SU-DHL-6 (cell line): ENCODE measurements around the gene PI4KA.

ENCODE experiments used
- H2AFZ ChIP-seq: fragments of 200-600 bp; sonication (generic); 2 replicates; pipeline ENCODE4 v1.6.1; 2014; ENCODE audit warnings: low read depth, mild to moderate bottlenecking, moderate library complexity, mixed read lengths, antibody characterized with exemption, low read length; ENCODE audit not compliant: severe bottlenecking
- H3F3A ChIP-seq: fragments of 200-600 bp; shearing (Covaris generic); 2 replicates; pipeline ENCODE4 v1.6.0; 2016; ENCODE audit warnings: antibody characterized with exemption, mild to moderate bottlenecking; ENCODE audit not compliant: insufficient read depth
- H3K27ac ChIP-seq: fragments of 200-600 bp; sonication (generic); 2 replicates; pipeline ENCODE4 v1.5.1; 2016; ENCODE audit warnings: low read depth, mild to moderate bottlenecking, low read length, moderate library complexity, mixed read lengths
- H3K27me3 ChIP-seq: fragments of 200-600 bp; sonication (generic), shearing (Covaris generic); 2 replicates; pipeline ENCODE4 v1.6.0; 2014; ENCODE audit warnings: mild to moderate bottlenecking, low read length
- H3K36me3 ChIP-seq: fragments of 200-600 bp; sonication (generic); 2 replicates; pipeline ENCODE4 v1.6.1; 2014; ENCODE audit warnings: mild to moderate bottlenecking, low read length, mixed read lengths
- H3K4me2 ChIP-seq: fragments of 300-600, 200-600 bp; shearing (Covaris generic), sonication (generic); 2 replicates; pipeline ENCODE4 v1.6.0; 2014; ENCODE audit warnings: low read length, low read depth, mild to moderate bottlenecking; ENCODE audit not compliant: poor library complexity, severe bottlenecking
- H3K4me3 ChIP-seq: fragments of 200-600 bp; sonication (generic); 2 replicates; pipeline ENCODE4 v1.5.1; 2014; ENCODE audit warnings: antibody characterized with exemption, low read length, mild to moderate bottlenecking, mixed read lengths; ENCODE audit not compliant: insufficient read depth, poor library complexity, severe bottlenecking
- H3K79me2 ChIP-seq: fragments of 200-600 bp; sonication (generic); 2 replicates; pipeline ENCODE4 v1.6.1; 2014; ENCODE audit warnings: mild to moderate bottlenecking, low read length, moderate library complexity; ENCODE audit not compliant: insufficient read depth
- H3K9ac ChIP-seq: fragments of 200-600 bp; sonication (generic); 2 replicates; pipeline ENCODE4 v1.7.0; 2014; ENCODE audit warnings: mild to moderate bottlenecking, low read length
- H3K9me2 ChIP-seq: fragments of 200-600 bp; sonication (generic); replicated peaks from 2 replicates; pipeline ENCODE4 v1.6.1; 2014; ENCODE audit warnings: low read length; ENCODE audit not compliant: insufficient read depth
- H3K9me3 ChIP-seq: fragments of 200-600 bp; sonication (generic); 2 replicates; pipeline ENCODE4 v1.6.1; 2014; ENCODE audit warnings: low read length, mixed read lengths; ENCODE audit not compliant: insufficient read depth
- H4K20me1 ChIP-seq: fragments of 200-600 bp; sonication (generic); 2 replicates; pipeline ENCODE4 v1.6.1; 2014; ENCODE audit warnings: low read depth, mild to moderate bottlenecking, antibody characterized with exemption, low read length, moderate library complexity, mixed read lengths
- EZH2phosphoT487 ChIP-seq: fragments of 200-600 bp; sonication (generic), shearing (Covaris generic); conservative IDR thresholded peaks from 2 replicates; pipeline ENCODE4 v1.6.1; 2018; ENCODE audit warnings: mild to moderate bottlenecking, antibody characterized with exemption, low read length, moderate library complexity, mixed read lengths
- TF ChIP-seq, protein P1 (sequence below): fragments of 200-600 bp; sonication (generic); IDR thresholded peaks from one replicate; pipeline ENCODE4 v1.5.1; 2017; ENCODE audit warnings: antibody characterized with exemption, mild to moderate bottlenecking, low read length, moderate library complexity; ENCODE audit not compliant: insufficient read depth, poor library complexity, severe bottlenecking

Gene PI4KA

DNA sequence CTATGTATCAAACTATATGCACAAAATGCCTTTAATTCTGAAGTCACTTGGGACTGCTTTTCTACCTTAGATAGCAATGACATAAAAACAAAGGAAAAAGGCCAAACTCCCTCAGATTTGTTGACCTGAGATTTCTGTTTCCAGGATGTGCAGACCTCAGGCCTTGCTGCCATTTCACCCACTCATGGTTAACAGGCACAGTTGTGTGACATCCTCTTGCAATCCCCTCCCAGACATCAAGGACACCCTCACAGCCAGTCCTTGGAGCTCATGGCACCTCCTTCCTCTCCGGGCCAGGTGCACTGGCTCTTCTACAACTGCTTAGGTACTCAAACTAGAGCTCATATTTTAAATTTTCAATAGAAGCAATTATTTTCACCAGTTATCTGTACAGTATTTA lies 47.4 kb downstream of the PI4KA start:
- Histone ChIP-seq H3F3A (no peaks in the 10 kb centered on the region), H3K27me3 (no peaks in the 10 kb centered on the region), H3K9me2 (no peaks in the 10 kb centered on the region), H3K4me2 (no peak overlapping the region), H3K79me2 (no peaks in the 10 kb centered on the region), H3K9me3 (no peaks in the 10 kb centered on the region), H3K36me3 (no peaks in the 10 kb centered on the region), H4K20me1 (no peaks in the 10 kb centered on the region), H3K4me3 (no peak overlapping the region), H2AFZ (no peak overlapping the region), H3K27ac (no peak overlapping the region), H3K9ac (no peak overlapping the region)
- TF ChIP-seq, protein P1, sequence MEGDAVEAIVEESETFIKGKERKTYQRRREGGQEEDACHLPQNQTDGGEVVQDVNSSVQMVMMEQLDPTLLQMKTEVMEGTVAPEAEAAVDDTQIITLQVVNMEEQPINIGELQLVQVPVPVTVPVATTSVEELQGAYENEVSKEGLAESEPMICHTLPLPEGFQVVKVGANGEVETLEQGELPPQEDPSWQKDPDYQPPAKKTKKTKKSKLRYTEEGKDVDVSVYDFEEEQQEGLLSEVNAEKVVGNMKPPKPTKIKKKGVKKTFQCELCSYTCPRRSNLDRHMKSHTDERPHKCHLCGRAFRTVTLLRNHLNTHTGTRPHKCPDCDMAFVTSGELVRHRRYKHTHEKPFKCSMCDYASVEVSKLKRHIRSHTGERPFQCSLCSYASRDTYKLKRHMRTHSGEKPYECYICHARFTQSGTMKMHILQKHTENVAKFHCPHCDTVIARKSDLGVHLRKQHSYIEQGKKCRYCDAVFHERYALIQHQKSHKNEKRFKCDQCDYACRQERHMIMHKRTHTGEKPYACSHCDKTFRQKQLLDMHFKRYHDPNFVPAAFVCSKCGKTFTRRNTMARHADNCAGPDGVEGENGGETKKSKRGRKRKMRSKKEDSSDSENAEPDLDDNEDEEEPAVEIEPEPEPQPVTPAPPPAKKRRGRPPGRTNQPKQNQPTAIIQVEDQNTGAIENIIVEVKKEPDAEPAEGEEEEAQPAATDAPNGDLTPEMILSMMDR = no peak

DNA sequence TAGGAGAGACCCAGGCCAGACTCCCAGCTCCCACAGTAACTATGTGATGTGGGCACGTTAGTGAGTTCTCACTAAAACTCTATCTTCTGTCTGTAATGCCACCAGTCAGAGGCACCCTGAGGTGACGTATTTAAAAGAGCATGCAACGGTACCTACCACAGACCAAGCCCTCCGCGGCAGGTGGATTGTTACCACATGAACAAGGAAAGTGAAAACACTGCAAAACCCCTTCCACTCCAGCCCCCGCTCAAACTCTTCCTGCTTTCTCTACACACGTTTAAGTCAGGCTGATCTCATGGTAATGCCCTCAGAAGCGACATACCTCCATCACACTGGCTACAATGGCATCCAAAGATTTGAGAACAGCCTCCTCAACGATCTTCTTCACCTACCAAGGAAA lies 48.0 kb downstream of the PI4KA start:
- no peaks in the 10 kb centered on the region for H3K36me3 ChIP-seq
- no peaks in the 10 kb centered on the region for H3K79me2 ChIP-seq
- no peaks in the 10 kb centered on the region for H3K9me2 ChIP-seq
- H3K4me3 ChIP-seq = no peak overlapping the region
- TF ChIP-seq, protein P1 = no peak
- no peaks in the 10 kb centered on the region for H3F3A ChIP-seq
- H3K9ac ChIP-seq = no peak overlapping the region
- no peak overlapping the region for H2AFZ ChIP-seq
- no peaks in the 10 kb centered on the region for H4K20me1 ChIP-seq
- H3K4me2 ChIP-seq = no peak overlapping the region
- H3K9me3 ChIP-seq = no peaks in the 10 kb centered on the region
- no peaks in the 10 kb centered on the region for H3K27me3 ChIP-seq
- no peak overlapping the region for H3K27ac ChIP-seq

DNA sequence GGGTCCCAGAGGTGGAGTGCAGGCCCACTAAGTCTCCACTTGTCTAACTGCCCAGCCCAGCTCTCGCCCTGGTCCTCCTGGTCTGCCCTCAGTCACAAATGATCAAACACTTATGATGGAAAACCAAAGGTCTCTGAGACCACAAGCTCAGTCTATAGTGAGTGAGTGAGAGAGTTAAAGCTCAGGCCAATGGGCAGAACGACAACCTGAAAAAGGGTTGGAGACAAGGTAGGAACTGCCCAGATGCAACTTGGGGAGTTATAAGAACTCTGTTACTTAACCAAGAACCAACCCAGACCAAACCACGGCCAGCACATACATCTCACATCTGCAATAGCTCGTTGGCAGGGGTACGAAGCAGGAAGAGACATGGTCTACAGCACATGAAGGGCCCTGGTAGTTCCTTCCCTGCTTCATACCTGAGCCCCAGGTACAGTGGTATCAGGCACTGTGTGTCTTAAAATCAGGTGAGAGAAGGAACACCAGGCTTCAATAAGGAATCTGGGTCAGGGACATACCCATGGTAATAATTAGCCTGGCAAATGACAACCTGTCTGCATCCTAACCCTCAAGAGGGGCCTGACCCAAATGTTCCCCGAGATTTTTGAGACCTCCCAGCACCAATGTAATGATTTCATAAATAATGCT lies 48.9 kb downstream of the PI4KA start:
- no peaks in the 10 kb centered on the region for H3K9me2 ChIP-seq
- H4K20me1 ChIP-seq = no peaks in the 10 kb centered on the region
- H3F3A ChIP-seq = no peaks in the 10 kb centered on the region
- no peak overlapping the region for H3K4me2 ChIP-seq
- no peak overlapping the region for H3K27ac ChIP-seq
- H3K36me3 ChIP-seq = no peaks in the 10 kb centered on the region
- no peak overlapping the region for H2AFZ ChIP-seq
- TF ChIP-seq, protein P1 = no peak
- no peaks in the 10 kb centered on the region for H3K27me3 ChIP-seq
- H3K9me3 ChIP-seq = no peaks in the 10 kb centered on the region
- H3K9ac ChIP-seq = no peak overlapping the region
- no peaks in the 10 kb centered on the region for H3K79me2 ChIP-seq
- H3K4me3 ChIP-seq = no peak overlapping the region

DNA sequence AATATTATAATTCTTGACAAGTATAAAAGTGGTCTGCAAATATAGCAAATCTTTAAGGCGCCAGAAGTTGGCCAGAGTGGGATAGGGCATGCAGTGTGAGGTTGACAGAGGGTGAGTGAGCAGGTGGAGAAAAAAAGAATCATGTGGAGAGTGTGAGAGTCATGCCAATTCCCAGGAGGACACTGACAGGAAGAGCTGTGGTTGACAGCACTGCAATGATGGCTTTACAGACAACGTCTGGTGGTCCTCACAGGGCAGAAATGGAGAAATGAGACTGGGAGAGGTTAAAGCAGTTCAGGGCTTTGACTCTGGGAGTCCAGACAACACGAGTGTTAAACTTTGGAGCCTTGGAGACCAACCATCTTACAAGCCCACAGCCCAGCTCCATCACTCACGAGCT lies 49.8 kb downstream of the PI4KA start:
- H3K27ac ChIP-seq = no peak overlapping the region
- no peak overlapping the region for H2AFZ ChIP-seq
- no peaks in the 10 kb centered on the region for H3K9me2 ChIP-seq
- H3K27me3 ChIP-seq = no peaks in the 10 kb centered on the region
- no peaks in the 10 kb centered on the region for H3K9me3 ChIP-seq
- TF ChIP-seq EZH2phosphoT487 = no peak
- TF ChIP-seq, protein P1 = no peak
- H4K20me1 ChIP-seq = no peaks in the 10 kb centered on the region
- no peaks in the 10 kb centered on the region for H3F3A ChIP-seq
- H3K4me2 ChIP-seq = no peak overlapping the region
- no peaks in the 10 kb centered on the region for H3K79me2 ChIP-seq
- H3K4me3 ChIP-seq = no peak overlapping the region
- H3K9ac ChIP-seq = no peak overlapping the region
- H3K36me3 ChIP-seq = no peaks in the 10 kb centered on the region
